Endodermal cell (in vitro differentiated cells): Measurements from ENCODE around the gene RAP1GAP2. TPM values are rescaled to one million over a fixed set of nuclear protein-coding genes. Genes with fewer than 3 reads are reported as not detected.

Experiments
- DNase-seq: peaks from one replicate; pipeline ENCODE4 v3.0.0-alpha.2; 2017
- H3K27ac ChIP-seq: 2 replicates; pipeline ENCODE4 v1.5.1; 2013; ENCODE audit warnings: mild to moderate bottlenecking, low read depth, low read length, moderate library complexity
- H3K27me3 ChIP-seq: 2 replicates; pipeline ENCODE4 v1.6.1; 2013; ENCODE audit warnings: mild to moderate bottlenecking, low read length, moderate library complexity; ENCODE audit not compliant: insufficient read depth, control insufficient read depth, poor library complexity, severe bottlenecking
- H3K36me3 ChIP-seq: 2 replicates; pipeline ENCODE4 v1.7.0; 2013; ENCODE audit warnings: mild to moderate bottlenecking, low read length, moderate library complexity; ENCODE audit not compliant: control insufficient read depth, insufficient read depth
- H3K4me1 ChIP-seq: one replicate; pipeline ENCODE4 v1.7.0; 2013; ENCODE audit warnings: low read length; ENCODE audit not compliant: control insufficient read depth, insufficient read depth
- H3K4me3 ChIP-seq: 2 replicates; pipeline ENCODE4 v1.5.1; 2013; ENCODE audit warnings: mild to moderate bottlenecking, low read length, moderate library complexity
- H3K9ac ChIP-seq: 2 replicates; pipeline ENCODE4 v1.6.1; 2013; ENCODE audit warnings: mild to moderate bottlenecking, low read length, moderate library complexity; ENCODE audit not compliant: poor library complexity, severe bottlenecking; ENCODE audit errors: extremely low read depth
- H3K9me3 ChIP-seq: 2 replicates; pipeline ENCODE4 v1.6.1; 2013; ENCODE audit warnings: mild to moderate bottlenecking, low read length, moderate library complexity; ENCODE audit not compliant: control insufficient read depth
- H3K27ac Mint-ChIP-seq: 2 replicates; pipeline ENCODE4 v1.8.0; 2020; ENCODE audit warnings: mixed read lengths
- H3K27me3 Mint-ChIP-seq: 2 replicates; pipeline ENCODE4 v1.8.0; 2021; ENCODE audit warnings: mild to moderate bottlenecking, mixed read lengths; ENCODE audit not compliant: insufficient read depth
- H3K36me3 Mint-ChIP-seq: 2 replicates; pipeline ENCODE4 v1.8.0; 2020; ENCODE audit warnings: low read depth, mixed read lengths
- H3K4me1 Mint-ChIP-seq: 2 replicates; pipeline ENCODE4 v1.8.0; 2020; ENCODE audit warnings: mixed read lengths
- H3K4me3 Mint-ChIP-seq: 2 replicates; pipeline ENCODE4 v1.8.0; 2020; ENCODE audit warnings: mild to moderate bottlenecking, moderate library complexity, mixed read lengths
- H3K9me3 Mint-ChIP-seq: 2 replicates; pipeline ENCODE4 v1.8.0; 2020; ENCODE audit warnings: mild to moderate bottlenecking, mixed read lengths
- WGBS, 2 experiments: methylation state at CpG; one replicate each; pipeline versions ENCODE4 v1.1.5 to v1.1.7; 2013; ENCODE audit warnings: missing lambda C conversion rate in 2 of 2, mixed read lengths in 1 of 2; ENCODE audit not compliant: insufficient coverage in 1 of 2, insufficient read length in 1 of 2; 5-methylcytosine and 5-hydroxymethylcytosine counted together
- total RNA-seq, 2 donors: library from RNA; stranded (reverse); fragmentation: NEBNext Ultra II Directional in 1 of 2; extraction: Animal tissue kit (Norgen Biotek cat#: 25700) in 1 of 2; gene quantifications; 2 replicates in 1 of 2; 3 replicates in 1 of 2; pipeline ENCODE4 v1.2.1, GENCODE V29; 2021
- TF ChIP-seq, protein P1 (sequence below): fragments of 200-600 bp; sonication (generic); conservative IDR thresholded peaks from 2 replicates; pipeline ENCODE4 v1.5.0; 2021; ENCODE audit warnings: antibody characterized with exemption, mild to moderate bottlenecking

The RAP1GAP2 gene
- total RNA-seq, 2 donors from 2014 or later, result 18.0 to 44.3 TPM

- no peaks in the 10 kb centered on the region for H3K4me1 ChIP-seq
Measured at GRCh38 chr17:3036800-3037199, 240.6 kb downstream of the RAP1GAP2 start.

GRCh38 chr17:3037259-3037658 is 241.0 kb downstream of the RAP1GAP2 start:
- no peaks in the 10 kb centered on the region for H3K36me3 Mint-ChIP-seq
- Histone ChIP-seq H3K9ac (no peak overlapping the region), H3K4me1 (no peaks in the 10 kb centered on the region), H3K27ac (no peak overlapping the region), H3K27me3 (peaks cover 4% of the 10 kb centered on the region), H3K4me3 (no peak overlapping the region), H3K36me3 (no peaks in the 10 kb centered on the region), H3K9me3 (no peaks in the 10 kb centered on the region)
- no peaks in the 10 kb centered on the region for H3K4me1 Mint-ChIP-seq
- H3K9me3 Mint-ChIP-seq, result peaks cover 4% of the 10 kb centered on the region
- H3K27me3 Mint-ChIP-seq, result peaks cover 12% of the 10 kb centered on the region
- no peak overlapping the region for H3K27ac Mint-ChIP-seq
- 98% methylated on average over 5 of the region's 9 CpGs; no CpG with 5 or more reads in 1 of the 2 experiments for WGBS, 2 experiments
- TF ChIP-seq, protein P1, sequence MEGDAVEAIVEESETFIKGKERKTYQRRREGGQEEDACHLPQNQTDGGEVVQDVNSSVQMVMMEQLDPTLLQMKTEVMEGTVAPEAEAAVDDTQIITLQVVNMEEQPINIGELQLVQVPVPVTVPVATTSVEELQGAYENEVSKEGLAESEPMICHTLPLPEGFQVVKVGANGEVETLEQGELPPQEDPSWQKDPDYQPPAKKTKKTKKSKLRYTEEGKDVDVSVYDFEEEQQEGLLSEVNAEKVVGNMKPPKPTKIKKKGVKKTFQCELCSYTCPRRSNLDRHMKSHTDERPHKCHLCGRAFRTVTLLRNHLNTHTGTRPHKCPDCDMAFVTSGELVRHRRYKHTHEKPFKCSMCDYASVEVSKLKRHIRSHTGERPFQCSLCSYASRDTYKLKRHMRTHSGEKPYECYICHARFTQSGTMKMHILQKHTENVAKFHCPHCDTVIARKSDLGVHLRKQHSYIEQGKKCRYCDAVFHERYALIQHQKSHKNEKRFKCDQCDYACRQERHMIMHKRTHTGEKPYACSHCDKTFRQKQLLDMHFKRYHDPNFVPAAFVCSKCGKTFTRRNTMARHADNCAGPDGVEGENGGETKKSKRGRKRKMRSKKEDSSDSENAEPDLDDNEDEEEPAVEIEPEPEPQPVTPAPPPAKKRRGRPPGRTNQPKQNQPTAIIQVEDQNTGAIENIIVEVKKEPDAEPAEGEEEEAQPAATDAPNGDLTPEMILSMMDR, result no peak
- H3K4me3 Mint-ChIP-seq, result no peak overlapping the region
- DNase-seq, result no peak

More at GRCh38 chr17:3036800-3037199, 240.6 kb downstream of the RAP1GAP2 start:
- Mint-ChIP-seq H3K27me3 (peaks cover 10% of the 10 kb centered on the region), H3K27ac (no peak overlapping the region), H3K4me3 (no peak overlapping the region), H3K9me3 (no peaks in the 10 kb centered on the region), H3K36me3 (no peaks in the 10 kb centered on the region), H3K4me1 (no peaks in the 10 kb centered on the region)
- Histone ChIP-seq H3K9ac (no peak overlapping the region), H3K36me3 (no peaks in the 10 kb centered on the region), H3K9me3 (no peaks in the 10 kb centered on the region), H3K27me3 (peaks cover 4% of the 10 kb centered on the region), H3K27ac (no peak overlapping the region), H3K4me3 (no peak overlapping the region)
- DNase-seq, result peak; percentile 47
- 88 to 89% methylated on average over 3 to 6 of the region's 6 CpGs for WGBS, 2 experiments
- TF ChIP-seq, protein P1, result no peak

GRCh38 chr17:3038941-3039340 is 242.7 kb downstream of the RAP1GAP2 start:
- Histone ChIP-seq H3K27ac (no peak overlapping the region), H3K9me3 (peaks cover 8% of the 10 kb centered on the region), H3K9ac (no peak overlapping the region), H3K4me1 (no peaks in the 10 kb centered on the region), H3K27me3 (peaks cover 4% of the 10 kb centered on the region), H3K36me3 (no peaks in the 10 kb centered on the region), H3K4me3 (no peak overlapping the region)
- H3K4me1 Mint-ChIP-seq, result no peaks in the 10 kb centered on the region
- DNase-seq, result peak; percentile 44
- H3K9me3 Mint-ChIP-seq, result peaks cover 18% of the 10 kb centered on the region
- peaks cover 15% of the 10 kb centered on the region for H3K27me3 Mint-ChIP-seq
- TF ChIP-seq, protein P1, result no peak
- peaks cover 2% of the 10 kb centered on the region for H3K36me3 Mint-ChIP-seq
- no peak overlapping the region for H3K27ac Mint-ChIP-seq
- 69 to 71% methylated on average over 4 to 5 of the region's 5 CpGs for WGBS, 2 experiments
- no peak overlapping the region for H3K4me3 Mint-ChIP-seq
